T-helper 2 cell treated with Interferon-gamma antibody and Interleukin-4, amounts not matched to agents 5 μg/mL and 100 μg/mL, for 36 hours (primary cell): Measurements from ENCODE around the gene TGFBR3.

ENCODE experiments used
- DNase-seq: peaks from one replicate; pipeline ENCODE4 v3.0.0; 2021; ENCODE audit warnings: low spot score
- H3K27ac Mint-ChIP-seq: one replicate; pipeline ENCODE4 v1.8.0; 2021; ENCODE audit warnings: mild to moderate bottlenecking, mixed read lengths
- H3K27me3 Mint-ChIP-seq: one replicate; pipeline ENCODE4 v1.8.0; 2021; ENCODE audit warnings: low read depth, mixed read lengths
- H3K36me3 Mint-ChIP-seq: one replicate; pipeline ENCODE4 v1.8.0; 2021; ENCODE audit warnings: low read depth, mixed read lengths
- H3K4me1 Mint-ChIP-seq: one replicate; pipeline ENCODE4 v1.8.0; 2021; ENCODE audit warnings: low read depth, mixed read lengths
- H3K4me3 Mint-ChIP-seq: one replicate; pipeline ENCODE4 v1.8.0; 2022; ENCODE audit warnings: mild to moderate bottlenecking, moderate library complexity, mixed read lengths
- H3K9me3 Mint-ChIP-seq: one replicate; pipeline ENCODE4 v1.8.0; 2021; ENCODE audit warnings: mixed read lengths

The TGFBR3 gene

DNA sequence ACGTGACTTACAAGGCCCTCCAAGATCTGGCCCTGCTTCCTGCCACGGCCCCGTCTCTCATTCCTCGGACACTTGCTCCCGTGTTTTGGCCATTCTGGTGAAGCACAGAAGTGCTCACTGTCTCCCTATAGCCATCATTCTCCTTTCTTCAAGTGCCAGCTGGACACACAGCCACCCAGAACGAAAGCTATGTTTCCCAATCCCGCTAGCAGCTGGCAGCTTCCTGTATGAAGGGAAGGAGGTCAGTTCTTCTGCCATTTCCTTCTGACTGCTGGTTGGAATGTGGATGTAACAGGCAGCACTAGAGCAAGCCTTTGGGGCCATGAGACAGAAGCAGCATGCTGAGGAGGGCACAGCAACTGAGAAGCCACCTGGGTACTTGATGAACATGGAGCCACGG is 82.8 kb downstream of the TGFBR3 start:
- no peaks in the 10 kb centered on the region for H3K9me3 Mint-ChIP-seq
- DNase-seq: no peak
- H3K36me3 Mint-ChIP-seq: peaks cover 12% of the 10 kb centered on the region
- peak overlapping the region; percentile 100 for H3K27ac Mint-ChIP-seq
- H3K27me3 Mint-ChIP-seq: peaks cover 11% of the 10 kb centered on the region
- H3K4me1 Mint-ChIP-seq: peaks cover 66% of the 10 kb centered on the region
- peak overlapping the region; percentile 93 for H3K4me3 Mint-ChIP-seq

DNA sequence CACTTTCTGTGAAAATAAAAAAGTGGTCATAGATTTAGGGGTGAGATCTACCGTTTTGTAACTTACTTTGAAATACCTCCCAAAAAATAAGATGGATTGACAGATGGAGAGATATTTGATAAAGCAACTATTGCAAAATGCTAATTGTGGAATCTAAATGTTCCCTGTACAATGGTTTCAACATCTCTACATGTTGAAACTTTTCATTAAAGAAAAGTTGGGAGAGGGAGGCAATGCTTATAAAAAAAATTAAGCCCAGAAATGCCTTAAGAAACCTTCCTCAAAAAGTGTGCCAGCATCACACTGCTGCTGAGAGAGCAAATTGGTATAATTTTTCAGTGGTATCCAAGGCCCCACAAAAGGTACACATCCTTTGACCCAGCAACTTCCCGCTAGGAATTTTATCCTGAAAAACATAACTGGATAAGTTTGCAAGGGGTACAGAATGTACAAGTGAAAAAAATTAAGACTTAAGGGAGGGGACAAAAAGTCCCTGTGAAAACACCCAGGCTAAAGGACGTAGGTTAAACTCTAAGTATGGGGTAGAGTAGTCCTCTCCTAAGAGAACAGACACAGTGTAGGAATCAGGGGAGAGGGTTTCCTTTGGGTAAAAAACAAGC is 84.3 kb downstream of the TGFBR3 start:
- Mint-ChIP-seq H3K4me1 (peaks cover 62% of the 10 kb centered on the region), H3K27ac (no peak overlapping the region), H3K9me3 (no peaks in the 10 kb centered on the region), H3K36me3 (peaks cover 12% of the 10 kb centered on the region), H3K27me3 (peaks cover 6% of the 10 kb centered on the region), H3K4me3 (no peak overlapping the region)
- DNase-seq: no peak

DNA sequence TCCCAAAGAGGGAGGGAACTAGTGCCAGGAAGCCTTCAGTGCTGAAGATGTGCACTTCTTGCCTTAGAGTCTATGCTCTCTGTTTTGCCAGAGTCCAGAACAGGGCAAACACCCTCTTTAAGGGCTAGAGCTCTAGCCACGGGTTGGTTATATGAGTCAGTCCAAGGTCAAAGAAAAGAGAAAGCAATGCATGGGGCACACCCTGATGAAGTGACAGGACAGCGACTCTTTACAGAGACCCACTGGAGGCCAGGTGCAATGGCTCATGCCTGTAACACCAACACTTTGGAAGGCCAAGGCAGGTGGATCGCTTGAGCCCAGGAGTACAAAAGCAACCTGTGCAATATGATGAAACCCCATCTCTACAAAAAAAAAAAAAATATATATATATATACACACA is 86.1 kb downstream of the TGFBR3 start:
- no peak overlapping the region for H3K27ac Mint-ChIP-seq
- peaks cover 17% of the 10 kb centered on the region for H3K36me3 Mint-ChIP-seq
- H3K4me3 Mint-ChIP-seq: no peak overlapping the region
- peaks cover 52% of the 10 kb centered on the region for H3K4me1 Mint-ChIP-seq
- DNase-seq: no peak
- H3K9me3 Mint-ChIP-seq: no peaks in the 10 kb centered on the region
- H3K27me3 Mint-ChIP-seq: no peaks in the 10 kb centered on the region

DNA sequence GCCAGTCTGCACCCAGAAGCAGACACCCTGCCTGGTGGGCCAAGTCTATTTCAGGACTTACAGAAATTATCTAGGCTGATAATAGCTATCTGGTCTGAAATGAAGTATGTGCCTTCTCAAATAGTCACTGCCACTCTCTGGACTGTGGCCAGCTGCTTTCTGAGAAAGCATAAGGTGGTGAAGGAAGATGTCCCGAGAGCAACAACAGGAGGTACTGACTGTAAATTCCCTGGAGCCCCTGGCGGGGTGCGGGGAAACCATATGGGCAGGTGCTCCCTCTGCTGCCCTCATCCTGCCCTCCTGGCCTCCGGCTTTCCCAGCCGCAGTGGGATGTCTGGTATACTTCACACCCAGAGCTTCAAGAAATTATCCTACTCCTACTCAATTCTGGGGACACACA is 86.8 kb downstream of the TGFBR3 start:
- Mint-ChIP-seq H3K36me3 (peaks cover 23% of the 10 kb centered on the region), H3K27me3 (no peaks in the 10 kb centered on the region), H3K9me3 (peaks cover 4% of the 10 kb centered on the region), H3K4me1 (peaks cover 45% of the 10 kb centered on the region), H3K4me3 (no peak overlapping the region), H3K27ac (no peak overlapping the region)
- DNase-seq: no peak

DNA sequence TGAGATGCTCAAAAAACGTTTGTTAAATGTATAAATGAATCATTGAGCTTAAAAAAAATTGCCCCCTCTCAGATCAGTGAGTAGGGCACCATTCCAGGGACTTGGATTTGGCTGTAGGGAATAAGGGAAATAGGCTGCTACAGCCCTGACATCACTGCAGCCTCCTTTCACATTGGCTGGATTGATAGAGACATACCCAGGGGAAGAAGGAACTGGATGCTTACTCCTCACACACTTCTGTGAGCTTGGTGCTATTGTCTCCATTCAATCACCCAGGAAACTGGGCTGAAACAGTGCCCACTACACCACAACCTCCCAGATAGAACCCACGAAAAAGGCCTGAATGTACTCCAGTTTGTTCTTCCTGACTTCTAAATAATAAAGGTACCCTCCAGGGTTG is 87.2 kb downstream of the TGFBR3 start:
- no peak overlapping the region for H3K4me3 Mint-ChIP-seq
- H3K9me3 Mint-ChIP-seq: peaks cover 4% of the 10 kb centered on the region
- peaks cover 42% of the 10 kb centered on the region for H3K4me1 Mint-ChIP-seq
- peaks cover 22% of the 10 kb centered on the region for H3K36me3 Mint-ChIP-seq
- H3K27ac Mint-ChIP-seq: no peak overlapping the region
- no peak for DNase-seq
- H3K27me3 Mint-ChIP-seq: no peaks in the 10 kb centered on the region

DNA sequence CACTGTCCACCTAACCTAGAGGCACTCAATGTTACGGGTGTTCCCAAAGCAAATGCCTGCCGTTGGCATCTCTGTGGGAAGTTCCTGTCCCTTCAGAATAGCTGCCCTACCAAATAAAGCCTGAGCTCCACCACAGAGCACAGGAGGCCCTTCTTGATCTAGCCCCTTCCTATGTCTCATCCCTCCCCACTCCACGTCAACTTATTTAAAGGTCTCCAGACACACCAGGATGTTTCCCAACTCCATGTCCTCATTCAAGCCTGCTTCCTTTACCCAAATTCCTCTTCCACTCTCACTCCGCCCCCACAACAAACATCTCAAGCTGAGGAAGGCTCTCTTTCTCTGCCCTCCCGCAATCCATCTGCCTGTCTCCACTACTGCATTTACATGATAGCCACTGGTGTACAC is 87.7 kb downstream of the TGFBR3 start:
- Mint-ChIP-seq H3K27me3 (no peaks in the 10 kb centered on the region), H3K4me3 (no peak overlapping the region), H3K36me3 (peaks cover 19% of the 10 kb centered on the region), H3K9me3 (peaks cover 4% of the 10 kb centered on the region), H3K4me1 (peaks cover 37% of the 10 kb centered on the region), H3K27ac (peak overlapping the region; percentile 9)
- no peak for DNase-seq

DNA sequence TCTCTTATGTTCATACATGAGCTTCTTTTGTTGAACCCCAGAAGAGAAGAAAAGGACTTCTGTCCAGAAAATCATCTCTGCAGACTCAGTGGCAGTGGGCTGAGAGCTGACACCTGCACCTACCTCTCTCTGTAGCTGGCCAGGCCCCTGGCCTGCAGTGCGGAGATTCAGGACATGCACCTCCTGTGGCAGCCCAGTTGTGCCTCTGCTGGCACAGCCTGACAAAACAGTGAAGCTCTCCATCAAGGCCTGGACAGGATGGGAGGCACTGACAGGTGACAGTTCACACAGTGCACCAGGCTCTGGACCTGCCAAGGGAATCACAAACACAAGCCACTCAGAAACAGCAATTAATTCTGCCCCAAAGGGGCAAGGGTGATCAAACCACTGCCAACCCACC is 88.8 kb downstream of the TGFBR3 start:
- Mint-ChIP-seq H3K9me3 (peaks cover 4% of the 10 kb centered on the region), H3K4me3 (no peak overlapping the region), H3K27me3 (no peaks in the 10 kb centered on the region), H3K27ac (no peak overlapping the region), H3K36me3 (peaks cover 14% of the 10 kb centered on the region), H3K4me1 (peaks cover 33% of the 10 kb centered on the region)
- DNase-seq: no peak

DNA sequence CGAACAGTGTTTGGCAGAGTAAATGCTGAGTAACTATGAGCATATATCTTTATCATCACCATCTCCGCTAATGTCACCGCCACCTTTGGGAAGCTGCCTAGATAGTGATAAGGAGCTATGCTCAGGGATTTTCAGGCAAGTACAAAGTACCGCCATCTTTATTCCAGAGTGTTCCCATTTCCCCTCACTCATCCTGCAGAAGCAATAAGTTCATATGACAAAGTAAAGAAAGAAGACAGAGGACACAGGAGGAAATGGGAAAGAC is 89.6 kb downstream of the TGFBR3 start:
- Mint-ChIP-seq H3K4me3 (no peak overlapping the region), H3K36me3 (peaks cover 13% of the 10 kb centered on the region), H3K27ac (no peak overlapping the region), H3K27me3 (no peaks in the 10 kb centered on the region), H3K9me3 (peaks cover 4% of the 10 kb centered on the region), H3K4me1 (peaks cover 36% of the 10 kb centered on the region)
- no peak for DNase-seq

DNA sequence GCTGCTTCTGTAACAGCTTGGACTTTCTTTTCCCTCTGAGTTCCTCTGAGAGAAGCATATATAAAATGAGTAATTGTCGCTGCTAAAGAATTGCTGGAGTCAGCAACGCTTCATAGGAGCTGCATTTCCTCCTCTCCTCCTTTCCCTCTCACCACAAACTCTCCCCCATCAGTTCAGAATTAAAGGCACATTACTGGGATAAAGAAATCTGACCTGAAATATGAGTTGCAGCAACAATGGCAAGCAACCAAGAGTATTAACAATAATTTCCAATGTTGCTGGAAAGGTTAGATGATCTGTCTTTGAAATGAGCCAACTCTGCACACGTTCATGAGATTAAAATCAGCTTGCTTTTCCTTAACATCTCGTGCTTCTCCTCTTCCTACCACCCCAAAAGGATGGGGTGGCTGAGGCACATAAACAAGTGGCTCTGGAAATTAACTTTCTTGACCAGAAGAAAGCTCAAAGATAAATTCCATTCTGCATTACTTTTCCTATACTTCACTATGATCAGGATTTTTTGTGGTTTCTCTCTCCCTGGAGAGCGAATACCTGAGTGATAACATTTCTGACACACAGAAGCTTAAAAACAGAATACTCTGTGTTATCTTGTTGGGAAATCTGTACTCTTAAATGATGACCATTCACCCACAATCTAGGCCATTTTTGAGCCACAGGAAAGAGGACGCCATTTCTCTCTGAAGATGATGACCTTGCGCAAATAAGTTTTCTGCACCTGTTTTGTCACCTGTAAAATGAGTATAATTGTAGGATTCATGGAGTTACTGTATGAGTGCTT is 90.2 kb downstream of the TGFBR3 start:
- no peak for DNase-seq
- peaks cover 39% of the 10 kb centered on the region for H3K4me1 Mint-ChIP-seq
- peaks cover 13% of the 10 kb centered on the region for H3K36me3 Mint-ChIP-seq
- peaks cover 4% of the 10 kb centered on the region for H3K9me3 Mint-ChIP-seq
- H3K4me3 Mint-ChIP-seq: no peak overlapping the region
- no peaks in the 10 kb centered on the region for H3K27me3 Mint-ChIP-seq
- H3K27ac Mint-ChIP-seq: no peak overlapping the region

DNA sequence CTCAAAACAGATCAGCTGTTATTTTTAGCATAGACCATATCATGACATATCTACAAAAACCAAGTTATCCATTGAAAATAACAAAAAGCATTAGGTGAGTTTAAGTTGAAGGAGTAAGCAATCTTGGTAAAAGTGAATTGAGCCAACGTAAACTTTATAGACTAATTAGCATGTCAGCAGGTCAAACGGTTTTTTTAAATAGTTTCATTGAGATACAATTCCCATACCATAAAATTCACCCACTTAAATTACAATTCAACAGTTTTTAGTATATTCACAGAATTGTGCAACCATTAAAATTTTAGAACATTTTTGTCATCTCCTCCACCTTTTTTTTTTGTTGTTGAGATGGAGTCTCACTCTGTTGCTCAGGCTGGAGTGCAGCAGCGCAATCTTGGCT is 92.1 kb downstream of the TGFBR3 start:
- Mint-ChIP-seq H3K27ac (no peak overlapping the region), H3K4me1 (peaks cover 33% of the 10 kb centered on the region), H3K4me3 (no peak overlapping the region), H3K36me3 (peaks cover 11% of the 10 kb centered on the region), H3K27me3 (no peaks in the 10 kb centered on the region), H3K9me3 (peaks cover 4% of the 10 kb centered on the region)
- DNase-seq: no peak

DNA sequence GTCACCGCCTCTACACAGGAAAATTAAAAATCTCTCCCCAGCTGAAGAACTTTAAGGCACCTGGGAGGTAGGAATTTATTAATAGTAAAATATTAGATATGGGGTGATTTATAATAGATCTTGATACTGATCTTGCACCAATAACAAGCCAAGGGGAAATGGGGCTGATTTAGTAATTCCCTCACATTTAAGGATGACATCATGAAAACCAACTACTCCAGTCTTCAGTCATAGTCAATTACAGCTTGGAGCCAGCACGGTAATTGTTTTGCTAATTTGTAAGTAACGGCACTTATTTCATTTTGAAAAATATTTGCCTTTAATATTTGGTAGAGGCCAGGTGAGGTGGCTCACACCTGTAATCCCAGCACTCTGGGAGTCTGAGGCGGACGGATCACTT is 92.8 kb downstream of the TGFBR3 start:
- H3K4me1 Mint-ChIP-seq: peaks cover 27% of the 10 kb centered on the region
- no peak overlapping the region for H3K4me3 Mint-ChIP-seq
- no peaks in the 10 kb centered on the region for H3K27me3 Mint-ChIP-seq
- no peak for DNase-seq
- peaks cover 4% of the 10 kb centered on the region for H3K9me3 Mint-ChIP-seq
- H3K36me3 Mint-ChIP-seq: peaks cover 11% of the 10 kb centered on the region
- no peak overlapping the region for H3K27ac Mint-ChIP-seq

DNA sequence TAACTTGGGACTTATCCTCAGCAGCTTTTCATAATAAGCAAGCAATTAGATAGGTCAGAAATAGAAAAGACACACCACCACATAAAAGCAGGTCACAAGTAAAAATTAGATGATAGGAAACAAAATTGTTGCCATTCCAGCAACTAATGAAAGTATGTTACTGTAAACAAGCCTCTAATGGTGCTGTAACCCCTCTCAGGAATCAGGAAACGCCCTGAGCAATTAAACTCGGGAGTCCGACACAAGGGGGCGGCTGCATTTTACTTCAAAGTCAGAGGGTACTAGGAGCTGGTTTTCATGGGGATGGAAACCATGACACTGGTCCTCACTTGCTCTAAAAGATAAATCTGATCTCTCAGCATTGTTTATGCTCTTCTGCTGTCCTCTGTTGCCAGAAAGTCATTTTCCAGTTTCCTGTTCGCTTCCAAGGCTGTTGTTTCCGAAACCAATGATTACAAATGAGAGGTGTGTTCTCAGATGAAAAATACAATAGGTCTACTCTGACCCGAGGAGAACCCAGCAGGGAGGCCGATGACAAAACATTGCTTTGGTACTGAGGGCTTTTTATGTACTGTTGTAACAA is 93.4 kb downstream of the TGFBR3 start:
- Mint-ChIP-seq H3K9me3 (peaks cover 4% of the 10 kb centered on the region), H3K36me3 (peaks cover 11% of the 10 kb centered on the region), H3K4me1 (peaks cover 29% of the 10 kb centered on the region), H3K27ac (no peak overlapping the region), H3K27me3 (no peaks in the 10 kb centered on the region), H3K4me3 (no peak overlapping the region)
- no peak for DNase-seq

DNA sequence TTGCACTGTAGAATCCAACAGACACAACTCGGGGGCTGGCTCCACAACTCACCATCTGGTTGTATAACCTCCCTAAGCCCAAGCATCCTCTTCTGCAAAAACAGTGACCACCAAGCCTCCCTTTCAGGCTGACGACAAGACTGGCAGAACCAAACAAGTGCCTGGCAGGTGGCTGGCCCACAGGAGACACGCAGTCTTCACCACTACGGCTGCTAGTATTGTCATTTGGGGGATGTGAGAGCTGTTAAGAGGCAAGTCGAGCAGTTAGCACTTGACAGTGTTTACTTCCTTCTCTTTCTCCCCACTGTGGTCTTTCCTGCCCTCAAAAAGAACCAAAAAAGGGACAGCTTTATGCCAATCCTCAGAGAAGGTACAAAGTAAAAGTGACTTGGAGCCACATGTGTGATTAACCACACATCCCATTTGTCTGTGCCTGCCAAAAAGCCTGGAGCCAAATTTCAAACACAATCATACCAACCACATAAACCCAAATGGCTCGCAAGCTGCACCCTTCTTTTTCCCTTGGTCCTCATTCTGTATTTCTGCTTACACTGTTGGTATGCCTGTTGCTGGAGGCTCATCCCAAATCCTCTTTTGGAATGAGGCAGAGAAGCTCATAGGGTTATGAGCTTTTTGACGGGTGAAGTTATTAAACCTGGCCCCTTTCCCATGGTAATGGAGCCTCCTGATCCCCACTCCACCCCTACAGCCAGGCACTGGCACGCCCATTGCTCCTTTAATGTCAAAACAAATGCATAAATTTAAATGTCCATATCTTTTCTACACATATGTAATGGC is 94.1 kb downstream of the TGFBR3 start:
- Mint-ChIP-seq H3K4me1 (peaks cover 29% of the 10 kb centered on the region), H3K27ac (no peak overlapping the region), H3K9me3 (peaks cover 4% of the 10 kb centered on the region), H3K27me3 (no peaks in the 10 kb centered on the region), H3K4me3 (peak overlapping the region; percentile 11), H3K36me3 (peaks cover 11% of the 10 kb centered on the region)
- no peak for DNase-seq

DNA sequence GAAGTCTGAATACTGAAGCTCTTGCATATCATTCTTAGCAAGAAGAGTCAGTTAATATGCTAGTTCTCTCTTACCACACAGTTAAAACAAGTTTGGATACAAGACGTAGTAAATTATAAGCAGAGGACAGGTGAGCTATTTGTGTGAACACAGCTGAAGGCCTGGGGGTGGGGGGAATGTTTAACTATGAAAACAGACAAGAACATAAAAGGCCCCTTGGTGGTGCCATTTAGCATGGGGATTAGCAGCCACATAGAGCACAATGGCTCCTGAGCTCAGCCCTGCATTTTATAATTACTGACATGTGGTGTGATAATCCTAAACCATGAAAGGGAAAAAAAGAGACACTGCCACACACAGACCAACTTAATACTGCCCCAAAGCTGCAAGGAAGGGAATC is 94.8 kb downstream of the TGFBR3 start:
- peaks cover 9% of the 10 kb centered on the region for H3K36me3 Mint-ChIP-seq
- no peak overlapping the region for H3K4me3 Mint-ChIP-seq
- H3K27ac Mint-ChIP-seq: no peak overlapping the region
- peaks cover 4% of the 10 kb centered on the region for H3K9me3 Mint-ChIP-seq
- peaks cover 26% of the 10 kb centered on the region for H3K4me1 Mint-ChIP-seq
- H3K27me3 Mint-ChIP-seq: no peaks in the 10 kb centered on the region
- no peak for DNase-seq
